Fibroblast of skin of scalp (primary cell): ENCODE measurements around the gene AMIGO1. TPM values are rescaled to one million over a fixed set of nuclear protein-coding genes. Genes with fewer than 3 reads are reported as not detected.

Experiments
- DNase-seq: peaks from one replicate; pipeline ENCODE4 v3.0.0-alpha.2; 2013
- polyA plus RNA-seq, 2 experiments: library from polyadenylated mRNA; unstranded; fragments of 120-200 nt; gene quantifications; one replicate each; pipeline ENCODE4 v1.2.1, GENCODE V29; 2013; ENCODE audit not compliant: insufficient read length in 2 of 2

AMIGO1 gene
- polyA plus RNA-seq (2013, experiment 1 of 2; ENCODE audit: insufficient read length): 0.87 TPM
- polyA plus RNA-seq (2013, experiment 2 of 2; ENCODE audit: insufficient read length): 1.4 TPM

- peak; percentile 50 for DNase-seq
These were observed at the start of gene AMIGO1 for GRCh38 chr1:109509176-109510134. AMIGO1 (minus strand) TSS chr1:109509727; CDS start chr1:109508912, 815 bp downstream.

- DNase-seq: no peak
These were observed 48.0 kb upstream of the AMIGO1 start for GRCh38 chr1:109557520-109557919.

GRCh38 chr1:109556563-109556962, 47.0 kb upstream of the AMIGO1 start:
- no peak for DNase-seq

GRCh38 chr1:109548321-109549267, 39.1 kb upstream of the AMIGO1 start, which contains the start of gene GNAI3:
GNAI3 (plus strand) TSS chr1:109548615; CDS start chr1:109548721, 106 bp downstream.
- peak; percentile 96 for DNase-seq

GRCh38 chr1:109547463-109548320, 38.2 kb upstream of the AMIGO1 start:
- DNase-seq: no peak

GRCh38 chr1:109546311-109547109, 37.0 kb upstream of the AMIGO1 start:
- peak; percentile 90 for DNase-seq

- no peak for DNase-seq
These were observed 34.6 kb upstream of the AMIGO1 start for GRCh38 chr1:109543988-109544735.

- no peak for DNase-seq
These were observed 33.9 kb upstream of the AMIGO1 start for GRCh38 chr1:109543283-109543987.

GRCh38 chr1:109542657-109543056, 33.1 kb upstream of the AMIGO1 start:
- no peak for DNase-seq

GRCh38 chr1:109541102-109541501, 31.6 kb upstream of the AMIGO1 start:
- DNase-seq: no peak

- DNase-seq: no peak
These were observed 30.1 kb upstream of the AMIGO1 start, which contains the start of gene GPR61 for GRCh38 chr1:109539676-109540075. GPR61 (plus strand) TSS chr1:109539872; CDS start chr1:109543023, 3,151 bp downstream.

GRCh38 chr1:109538827-109539555, 29.5 kb upstream of the AMIGO1 start:
- DNase-seq: no peak

- DNase-seq: no peak
These were observed 28.1 kb upstream of the AMIGO1 start for GRCh38 chr1:109537450-109538178.

GRCh38 chr1:109535971-109536491, 26.5 kb upstream of the AMIGO1 start:
- no peak for DNase-seq

GRCh38 chr1:109535481-109535880, 26.0 kb upstream of the AMIGO1 start:
- DNase-seq: no peak

- no peak for DNase-seq
These were observed 24.9 kb upstream of the AMIGO1 start for GRCh38 chr1:109534307-109534858.
